Measurements from ENCODE around the gene PTPRN2.

- no peak for TF ChIP-seq CTCF (IDR thresholded peaks at IDR 0.05; ENCODE audit: extremely low read depth in 1 of 2, insufficient read depth in 1 of 2, low read depth in 1 of 2, low read length in 2 of 2)
- TF ChIP-seq POLR2AphosphoS5 (IDR thresholded peaks at IDR 0.05; ENCODE audit: insufficient read depth, low read depth, low read length), result no peak
- no peak for TF ChIP-seq EZH2 (IDR thresholded peaks at IDR 0.05; ENCODE audit: borderline replicate concordance, low read depth, low read length, severe bottlenecking)
- no peak for TF ChIP-seq MAX (IDR thresholded peaks at IDR 0.05; ENCODE audit: insufficient read depth, insufficient read length)
- TF ChIP-seq JUN (IDR thresholded peaks at IDR 0.05; ENCODE audit: borderline replicate concordance, insufficient read depth, insufficient read length, low read depth), result no peak
- TF ChIP-seq POLR2A (IDR thresholded peaks at IDR 0.05; ENCODE audit: low read depth, low read length), result no peak
- no peak for TF ChIP-seq MYC (IDR thresholded peaks at IDR 0.05; ENCODE audit: low read depth, low read length)
Observed at GRCh38 chr7:157719008-157719682, 868.5 kb downstream of the PTPRN2 start.

Data from endothelial cell of umbilical vein (primary cell).